WTC11 (cell line): ENCODE measurements around the gene FBXL7. TPM values are rescaled to one million over a fixed set of nuclear protein-coding genes. Genes with fewer than 3 reads are reported as not detected.

Source experiments
- ATAC-seq: fragments of 200-7000 bp; cut with Tn5 transposase; 2 replicates; pipeline ENCODE4 v1.10.0; 2021; ENCODE audit warnings: mild to moderate bottlenecking, moderate library complexity
- CTCF ChIA-PET: fragments of 300-600 bp; sonication (Branson Sonifier 250); formaldehyde crosslinking; loops from one replicate; lab custom pipeline; 2021; ENCODE audit warnings: antibody characterized with exemption; lab: Charles Lee
- POLR2A ChIA-PET: fragments of 350-600 bp; sonication (Branson Sonifier 250); formaldehyde crosslinking; loops from one replicate; lab custom pipeline; 2021; ENCODE audit warnings: antibody characterized with exemption; lab: Charles Lee
- DNase-seq: peaks from one replicate; pipeline ENCODE4 v3.0.0; 2021; ENCODE audit warnings: low spot score
- H3K27ac Mint-ChIP-seq: 2 replicates; pipeline ENCODE4 v1.8.0; 2021; ENCODE audit warnings: mixed read lengths
- H3K27me3 Mint-ChIP-seq: 2 replicates; pipeline ENCODE4 v1.8.0; 2021; ENCODE audit warnings: low read depth, mild to moderate bottlenecking, moderate library complexity, mixed read lengths
- H3K36me3 Mint-ChIP-seq: 2 replicates; pipeline ENCODE4 v1.8.0; 2021; ENCODE audit warnings: mixed read lengths
- H3K4me1 Mint-ChIP-seq: 2 replicates; pipeline ENCODE4 v1.8.0; 2022; ENCODE audit warnings: mixed read lengths
- H3K4me3 Mint-ChIP-seq: 2 replicates; pipeline ENCODE4 v1.8.0; 2021; ENCODE audit warnings: mild to moderate bottlenecking, moderate library complexity, mixed read lengths
- H3K9me3 Mint-ChIP-seq: 2 replicates; pipeline ENCODE4 v1.8.0; 2021; ENCODE audit warnings: mixed read lengths
- AR ChIP-seq: fragments of 250-450 bp; sonication (Bioruptor Pico); IDR thresholded peaks from 2 replicates; pipeline ENCODE4 v1.9.0; 2021; ENCODE audit warnings: mild to moderate bottlenecking
- ATF2 ChIP-seq: sonication (generic); formaldehyde crosslinking; IDR thresholded peaks from 2 replicates; pipeline ENCODE4 v1.8.1; 2022; ENCODE audit warnings: low read depth, missing genetic modification reagents, borderline replicate concordance
- ATF3 ChIP-seq: sonication (generic); formaldehyde crosslinking; conservative IDR thresholded peaks from 2 replicates; pipeline ENCODE4 v1.8.1; 2022; ENCODE audit warnings: mild to moderate bottlenecking, missing genetic modification reagents
- CBFB ChIP-seq: sonication (generic); formaldehyde crosslinking; IDR thresholded peaks from 2 replicates; pipeline ENCODE4 v1.8.1; 2022; ENCODE audit warnings: mild to moderate bottlenecking, low read depth, missing genetic modification reagents
- ELF4 ChIP-seq: sonication (generic); formaldehyde crosslinking; IDR thresholded peaks from 2 replicates; pipeline ENCODE4 v1.8.1; 2022; ENCODE audit warnings: low read depth, mild to moderate bottlenecking, moderate library complexity, missing genetic modification reagents
- EMX1 ChIP-seq: fragments of 250-450 bp; sonication (Bioruptor Pico); IDR thresholded peaks from 2 replicates; pipeline ENCODE4 v1.8.0; 2021; ENCODE audit warnings: mild to moderate bottlenecking
- GTF2I ChIP-seq: fragments of 250-450 bp; sonication (Bioruptor Pico); conservative IDR thresholded peaks from 2 replicates; pipeline ENCODE4 v1.4.0; 2021; ENCODE audit warnings: mild to moderate bottlenecking
- KAT7 ChIP-seq: sonication (generic); formaldehyde crosslinking; IDR thresholded peaks from 2 replicates; pipeline ENCODE4 v1.8.1; 2023; ENCODE audit warnings: missing genetic modification reagents, mild to moderate bottlenecking, borderline replicate concordance
- MAX ChIP-seq: sonication (generic); formaldehyde crosslinking; IDR thresholded peaks from 2 replicates; pipeline ENCODE4 v1.8.0; 2022; ENCODE audit warnings: mild to moderate bottlenecking, missing genetic modification reagents
- MYBL2 ChIP-seq: sonication (generic); formaldehyde crosslinking; IDR thresholded peaks from 2 replicates; pipeline ENCODE4 v1.8.1; 2023; ENCODE audit warnings: mild to moderate bottlenecking, moderate library complexity, missing genetic modification reagents
- NFYB ChIP-seq: sonication (generic); formaldehyde crosslinking; conservative IDR thresholded peaks from 2 replicates; pipeline ENCODE4 v1.8.0; 2022; ENCODE audit warnings: low read depth, missing genetic modification reagents
- NR3C1 ChIP-seq: sonication (generic); formaldehyde crosslinking; conservative IDR thresholded peaks from 2 replicates; pipeline ENCODE4 v1.8.1; 2023; ENCODE audit warnings: low read depth, mild to moderate bottlenecking, missing genetic modification reagents
- PREB ChIP-seq: sonication (generic); formaldehyde crosslinking; IDR thresholded peaks from 2 replicates; pipeline ENCODE4 v1.8.1; 2022; ENCODE audit warnings: mild to moderate bottlenecking, missing genetic modification reagents, moderate library complexity, borderline replicate concordance
- SMAD3 ChIP-seq: sonication (generic); formaldehyde crosslinking; IDR thresholded peaks from 2 replicates; pipeline ENCODE4 v1.8.0; 2022; ENCODE audit warnings: missing genetic modification reagents, mild to moderate bottlenecking, borderline replicate concordance
- TP53 ChIP-seq: sonication (generic); formaldehyde crosslinking; IDR thresholded peaks from 2 replicates; pipeline ENCODE4 v1.8.1; 2023; ENCODE audit warnings: mild to moderate bottlenecking, missing genetic modification reagents
- ZNF219 ChIP-seq: sonication (generic); formaldehyde crosslinking; IDR thresholded peaks from 2 replicates; pipeline ENCODE4 v1.8.0; 2023; ENCODE audit warnings: missing genetic modification reagents, mild to moderate bottlenecking, borderline replicate concordance
- ZNF281 ChIP-seq: sonication (generic); formaldehyde crosslinking; IDR thresholded peaks from 2 replicates; pipeline ENCODE4 v1.8.0; 2023; ENCODE audit warnings: mild to moderate bottlenecking, missing genetic modification reagents
- ZNF416 ChIP-seq: fragments of 250-450 bp; sonication (Bioruptor Pico); IDR thresholded peaks from 2 replicates; pipeline ENCODE4 v1.9.0; 2021; ENCODE audit warnings: mild to moderate bottlenecking, inconsistent platforms
- ZNF423 ChIP-seq: fragments of 250-450 bp; sonication (Bioruptor Pico); IDR thresholded peaks from 2 replicates; pipeline ENCODE4 v2.1.2; 2022; ENCODE audit warnings: mild to moderate bottlenecking, moderate library complexity
- total RNA-seq: library from RNA; stranded (reverse); gene quantifications from 3 replicates; pipeline ENCODE4 v1.2.3, GENCODE V29; 2021
- TF ChIP-seq, protein P1 (sequence below): sonication (generic); formaldehyde crosslinking; IDR thresholded peaks from 2 replicates; pipeline ENCODE4 v1.8.1; 2023; ENCODE audit warnings: mild to moderate bottlenecking, missing genetic modification reagents, moderate library complexity

FBXL7 gene
- total RNA-seq, 1 experiment from 2014 or later = 13.8 TPM

- H3K9me3 Mint-ChIP-seq = peaks cover 5% of the 10 kb centered on the region; the same call in 1 of the 2 replicates
- H3K27ac Mint-ChIP-seq = no peak overlapping the region
- ChIA-PET POLR2A (no interaction called here), CTCF (no interaction called here)
- no peak for TF ChIP-seq ATF2 (CRISPR knock-in tag)
- TF ChIP-seq MAX (CRISPR knock-in tag) = no peak
- TF ChIP-seq TP53 (CRISPR knock-in tag) = no peak
- TF ChIP-seq GTF2I (CRISPR knock-in tag) = no peak
- no peak for TF ChIP-seq NR3C1 (CRISPR knock-in tag)
- no peak for TF ChIP-seq MYBL2 (CRISPR knock-in tag)
- no peak for TF ChIP-seq AR (CRISPR knock-in tag)
- no peak for TF ChIP-seq ELF4
- TF ChIP-seq EMX1 (CRISPR knock-in tag) = no peak
- no peak for TF ChIP-seq ZNF416 (CRISPR knock-in tag)
- no peak for TF ChIP-seq ZNF423
- TF ChIP-seq SMAD3 (CRISPR knock-in tag) = no peak
- no peak for TF ChIP-seq NFYB (CRISPR knock-in tag)
- no peak for TF ChIP-seq ATF3 (CRISPR knock-in tag)
- no peak for TF ChIP-seq ZNF281
- TF ChIP-seq ZNF219 (CRISPR knock-in tag) = no peak
- TF ChIP-seq KAT7 (CRISPR knock-in tag) = no peak
- no peak for TF ChIP-seq PREB
- TF ChIP-seq CBFB (CRISPR knock-in tag) = no peak
- TF ChIP-seq, protein P1, sequence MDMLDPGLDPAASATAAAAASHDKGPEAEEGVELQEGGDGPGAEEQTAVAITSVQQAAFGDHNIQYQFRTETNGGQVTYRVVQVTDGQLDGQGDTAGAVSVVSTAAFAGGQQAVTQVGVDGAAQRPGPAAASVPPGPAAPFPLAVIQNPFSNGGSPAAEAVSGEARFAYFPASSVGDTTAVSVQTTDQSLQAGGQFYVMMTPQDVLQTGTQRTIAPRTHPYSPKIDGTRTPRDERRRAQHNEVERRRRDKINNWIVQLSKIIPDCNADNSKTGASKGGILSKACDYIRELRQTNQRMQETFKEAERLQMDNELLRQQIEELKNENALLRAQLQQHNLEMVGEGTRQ = no peak
- DNase-seq (no peak), ATAC-seq (no peak; the same call in 1 of the 2 replicates)
- no peaks in the 10 kb centered on the region for H3K36me3 Mint-ChIP-seq
- H3K4me3 Mint-ChIP-seq = no peak overlapping the region
- H3K4me1 Mint-ChIP-seq = no peaks in the 10 kb centered on the region
- no peaks in the 10 kb centered on the region; the same call in 1 of the 2 replicates for H3K27me3 Mint-ChIP-seq
These were observed 457.1 kb downstream of the FBXL7 start for GRCh38 chr5:15957124-15957523.
